K562 (cell line): Measurements from ENCODE around the gene IL2RG. TPM values are rescaled to one million over a fixed set of nuclear protein-coding genes. Genes with fewer than 3 reads are reported as not detected.

Source experiments
- ASH1L ChIP-seq: fragments of 450-650 bp; IDR thresholded peaks from 2 replicates; pipeline ENCODE4 v1.6.1; 2018; ENCODE audit warnings: borderline replicate concordance, mild to moderate bottlenecking, low read depth; ENCODE audit not compliant: partially characterized antibody
- DPF2 ChIP-seq: fragments of 450-650 bp; IDR thresholded peaks from 2 replicates; pipeline ENCODE4 v1.6.1; 2016
- ETV5 ChIP-seq: sonication (generic); formaldehyde crosslinking; IDR thresholded peaks from 2 replicates; pipeline ENCODE4 v1.4.0; 2020; ENCODE audit warnings: low read depth, mild to moderate bottlenecking, missing genetic modification reagents
- FIP1L1 ChIP-seq: fragments of 200-400 bp; formaldehyde crosslinking; IDR thresholded peaks from 2 replicates; pipeline ENCODE4 v1.6.1; 2018; ENCODE audit warnings: mild to moderate bottlenecking, low read depth, low read length; ENCODE audit not compliant: poor library complexity, severe bottlenecking
- GTF2E2 ChIP-seq: fragments of 200-800 bp; sonication (Bioruptor generic); IDR thresholded peaks from 2 replicates; pipeline ENCODE4 v1.6.1; 2016; ENCODE audit warnings: missing genetic modification characterization, missing compliant biosample characterization
- ILK ChIP-seq: fragments of 450-650 bp; IDR thresholded peaks from 2 replicates; pipeline ENCODE4 v1.6.1; 2016; ENCODE audit warnings: missing genetic modification characterization, low read depth, mild to moderate bottlenecking, missing compliant biosample characterization, moderate library complexity, borderline replicate concordance
- PTTG1 ChIP-seq: fragments of 450-650 bp; IDR thresholded peaks from 2 replicates; pipeline ENCODE4 v1.6.1; 2016; ENCODE audit warnings: low read depth, mild to moderate bottlenecking, missing genetic modification characterization, missing compliant biosample characterization
- SAFB2 ChIP-seq: fragments of 200-400 bp; formaldehyde crosslinking; IDR thresholded peaks from 2 replicates; pipeline ENCODE4 v1.6.1; 2018; ENCODE audit warnings: borderline replicate concordance, low read length, low read depth, moderate library complexity; ENCODE audit not compliant: severe bottlenecking
- SP1 ChIP-seq: sonication (generic); formaldehyde crosslinking; IDR thresholded peaks from 2 replicates; pipeline ENCODE4 v1.8.1; 2022; ENCODE audit warnings: mild to moderate bottlenecking, missing genetic modification reagents
- STAT5B ChIP-seq: fragments of 250-450 bp; sonication (Bioruptor Pico); IDR thresholded peaks from 2 replicates; pipeline ENCODE4 v1.8.0; 2021; ENCODE audit warnings: mild to moderate bottlenecking, inconsistent platforms
- ZNF583 ChIP-seq: fragments of 250-450 bp; sonication (Bioruptor Pico); IDR thresholded peaks from 2 replicates; pipeline ENCODE4 v1.4.0; 2020
- ZNF696 ChIP-seq: fragments of 250-450 bp; sonication (Bioruptor Pico); conservative IDR thresholded peaks from 2 replicates; pipeline ENCODE4 v1.4.0; 2020; ENCODE audit warnings: mild to moderate bottlenecking, moderate library complexity
- polyA plus RNA-seq, 8 experiments: library from polyadenylated mRNA; depleted of rRNA in 4 of 8; stranded (reverse) in 5 of 8; unstranded in 3 of 8; fragments of >200 nt; fragmentation: Nextera tagmentation in 2 of 8; fragmentation: Illumina TruSeq in 1 of 8; extraction: Ambion mirVana in 2 of 8; extraction: Trizol in 1 of 8; gene quantifications; 2 replicates each; pipeline versions ENCODE4 v1.2.1 to v1.2.3, GENCODE V29; 2011 to 2014; ENCODE audit warnings: inconsistent platforms in 1 of 8, missing spikeins in 1 of 8
- total RNA-seq, 7 experiments: library from RNA; depleted of rRNA in 6 of 7; stranded (reverse); fragments of >200 nt in 6 of 7; fragmentation: Illumina TruSeq in 2 of 7; extraction: Trizol in 2 of 7; gene quantifications; 2 replicates each; pipeline versions ENCODE4 v1.2.1 to v1.2.3, GENCODE V29; 2011 to 2021; ENCODE audit warnings: low replicate concordance in 1 of 7
- TF ChIP-seq, protein P1 (sequence below): fragments of 450-650 bp; formaldehyde crosslinking; IDR thresholded peaks from 2 replicates; pipeline ENCODE4 v1.4.0; 2020; ENCODE audit warnings: mild to moderate bottlenecking, moderate library complexity
- TF ChIP-seq, protein P2 (sequence below): fragments of 250-450 bp; sonication (Bioruptor Pico); IDR thresholded peaks from 2 replicates; pipeline ENCODE4 v1.4.0; 2020
- TF ChIP-seq, protein P3 (sequence below), 2 experiments: fragments of 200-800 bp in 1 of 2; sonication (Bioruptor generic) in 1 of 2; sonication (generic) in 1 of 2; formaldehyde crosslinking in 1 of 2; IDR thresholded peaks in 1 of 2; conservative IDR thresholded peaks in 1 of 2; 2 replicates each; pipeline versions ENCODE4 v1.5.0 to v1.6.1; 2016 to 2020; ENCODE audit warnings: missing compliant biosample characterization in 1 of 2, missing genetic modification characterization in 1 of 2, missing genetic modification reagents in 1 of 2
- TF ChIP-seq, protein P4 (sequence below): sonication (generic); formaldehyde crosslinking; IDR thresholded peaks from 2 replicates; pipeline ENCODE4 v1.8.0; 2022; ENCODE audit warnings: mild to moderate bottlenecking, missing genetic modification reagents

The IL2RG gene
- total and polyA plus RNA-seq, 9 of the 15 experiments (the other 6 are each of a cell fraction or from before 2014, with no cell fraction given) = 5.5 to 55.4 (median 19.7) TPM

DNA sequence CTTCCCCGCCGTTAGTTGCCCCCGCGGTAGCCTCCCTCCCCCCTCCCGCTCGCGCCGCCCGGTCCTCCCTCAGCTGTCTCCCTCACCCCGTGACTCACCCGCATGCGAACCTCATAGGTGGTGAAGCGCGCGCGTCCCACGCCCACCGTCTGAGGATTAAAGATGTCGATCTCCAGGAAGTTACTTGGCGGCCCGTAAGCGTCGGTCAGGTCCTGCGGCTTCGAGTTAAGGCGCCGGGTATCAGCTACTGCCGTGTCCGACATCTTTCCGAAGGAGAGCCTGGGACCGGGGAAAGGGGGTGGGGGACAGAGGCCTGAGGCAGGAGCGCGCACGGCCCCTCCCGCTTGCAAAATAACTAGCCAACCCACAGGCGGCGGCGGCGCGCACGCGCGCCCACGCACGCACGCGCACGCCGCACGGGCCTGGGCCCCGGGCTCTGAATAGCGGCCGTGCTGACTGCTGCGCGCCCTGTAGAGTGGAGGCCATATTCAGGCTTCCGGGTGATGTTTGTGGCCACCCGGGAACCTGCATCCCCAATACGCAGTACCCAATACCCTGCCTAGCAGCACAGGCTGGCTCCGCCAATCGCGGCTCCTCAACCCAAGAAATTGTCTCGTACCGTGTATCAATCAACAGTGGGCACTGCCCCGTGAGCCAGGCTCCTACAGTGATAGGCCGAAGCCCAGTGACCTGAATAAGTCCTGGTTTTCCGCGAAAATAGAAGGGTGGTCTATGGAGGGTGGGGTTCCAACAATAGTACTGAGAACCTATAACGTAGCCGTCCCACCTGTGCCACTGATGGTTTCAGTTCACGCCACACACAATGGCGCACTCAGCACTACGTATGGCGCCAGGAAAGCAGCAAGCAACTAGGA is 43.1 kb downstream of the IL2RG start, which contains the start of gene SNX12 (continued):
- TF ChIP-seq, protein P1, sequence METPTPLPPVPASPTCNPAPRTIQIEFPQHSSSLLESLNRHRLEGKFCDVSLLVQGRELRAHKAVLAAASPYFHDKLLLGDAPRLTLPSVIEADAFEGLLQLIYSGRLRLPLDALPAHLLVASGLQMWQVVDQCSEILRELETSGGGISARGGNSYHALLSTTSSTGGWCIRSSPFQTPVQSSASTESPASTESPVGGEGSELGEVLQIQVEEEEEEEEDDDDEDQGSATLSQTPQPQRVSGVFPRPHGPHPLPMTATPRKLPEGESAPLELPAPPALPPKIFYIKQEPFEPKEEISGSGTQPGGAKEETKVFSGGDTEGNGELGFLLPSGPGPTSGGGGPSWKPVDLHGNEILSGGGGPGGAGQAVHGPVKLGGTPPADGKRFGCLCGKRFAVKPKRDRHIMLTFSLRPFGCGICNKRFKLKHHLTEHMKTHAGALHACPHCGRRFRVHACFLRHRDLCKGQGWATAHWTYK (CRISPR knock-in tag) = 0 out of 2 replicates have a peak, but pooled peaks have one; percentile 44
- TF ChIP-seq ETV5 (CRISPR knock-in tag) (peak; percentile 49; the same call in 1 of the 2 replicates), STAT5B (CRISPR knock-in tag) (no peak), DPF2 (peak; percentile 43; the same call in 1 of the 2 replicates), ASH1L (peak; percentile 53), GTF2E2 (tag) (0 out of 2 replicates have a peak, but pooled peaks have one; percentile 45), ZNF583 (CRISPR knock-in tag) (peak; percentile 83), FIP1L1 (peak; percentile 95), SP1 (0 out of 2 replicates have a peak, but pooled peaks have one; percentile 29), ILK (no peak), SAFB2 (no peak), PTTG1 (tag) (no peak), ZNF696 (no peak)
- TF ChIP-seq, protein P2, sequence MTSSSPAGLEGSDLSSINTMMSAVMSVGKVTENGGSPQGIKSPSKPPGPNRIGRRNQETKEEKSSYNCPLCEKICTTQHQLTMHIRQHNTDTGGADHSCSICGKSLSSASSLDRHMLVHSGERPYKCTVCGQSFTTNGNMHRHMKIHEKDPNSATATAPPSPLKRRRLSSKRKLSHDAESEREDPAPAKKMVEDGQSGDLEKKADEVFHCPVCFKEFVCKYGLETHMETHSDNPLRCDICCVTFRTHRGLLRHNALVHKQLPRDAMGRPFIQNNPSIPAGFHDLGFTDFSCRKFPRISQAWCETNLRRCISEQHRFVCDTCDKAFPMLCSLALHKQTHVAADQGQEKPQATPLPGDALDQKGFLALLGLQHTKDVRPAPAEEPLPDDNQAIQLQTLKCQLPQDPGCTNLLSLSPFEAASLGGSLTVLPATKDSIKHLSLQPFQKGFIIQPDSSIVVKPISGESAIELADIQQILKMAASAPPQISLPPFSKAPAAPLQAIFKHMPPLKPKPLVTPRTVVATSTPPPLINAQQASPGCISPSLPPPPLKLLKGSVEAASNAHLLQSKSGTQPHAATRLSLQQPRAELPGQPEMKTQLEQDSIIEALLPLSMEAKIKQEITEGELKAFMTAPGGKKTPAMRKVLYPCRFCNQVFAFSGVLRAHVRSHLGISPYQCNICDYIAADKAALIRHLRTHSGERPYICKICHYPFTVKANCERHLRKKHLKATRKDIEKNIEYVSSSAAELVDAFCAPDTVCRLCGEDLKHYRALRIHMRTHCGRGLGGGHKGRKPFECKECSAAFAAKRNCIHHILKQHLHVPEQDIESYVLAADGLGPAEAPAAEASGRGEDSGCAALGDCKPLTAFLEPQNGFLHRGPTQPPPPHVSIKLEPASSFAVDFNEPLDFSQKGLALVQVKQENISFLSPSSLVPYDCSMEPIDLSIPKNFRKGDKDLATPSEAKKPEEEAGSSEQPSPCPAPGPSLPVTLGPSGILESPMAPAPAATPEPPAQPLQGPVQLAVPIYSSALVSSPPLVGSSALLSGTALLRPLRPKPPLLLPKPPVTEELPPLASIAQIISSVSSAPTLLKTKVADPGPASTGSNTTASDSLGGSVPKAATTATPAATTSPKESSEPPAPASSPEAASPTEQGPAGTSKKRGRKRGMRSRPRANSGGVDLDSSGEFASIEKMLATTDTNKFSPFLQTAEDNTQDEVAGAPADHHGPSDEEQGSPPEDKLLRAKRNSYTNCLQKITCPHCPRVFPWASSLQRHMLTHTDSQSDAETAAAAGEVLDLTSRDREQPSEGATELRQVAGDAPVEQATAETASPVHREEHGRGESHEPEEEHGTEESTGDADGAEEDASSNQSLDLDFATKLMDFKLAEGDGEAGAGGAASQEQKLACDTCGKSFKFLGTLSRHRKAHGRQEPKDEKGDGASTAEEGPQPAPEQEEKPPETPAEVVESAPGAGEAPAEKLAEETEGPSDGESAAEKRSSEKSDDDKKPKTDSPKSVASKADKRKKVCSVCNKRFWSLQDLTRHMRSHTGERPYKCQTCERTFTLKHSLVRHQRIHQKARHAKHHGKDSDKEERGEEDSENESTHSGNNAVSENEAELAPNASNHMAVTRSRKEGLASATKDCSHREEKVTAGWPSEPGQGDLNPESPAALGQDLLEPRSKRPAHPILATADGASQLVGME (CRISPR knock-in tag) = peak; percentile 11; the same call in 1 of the 2 replicates
- TF ChIP-seq, protein P3, sequence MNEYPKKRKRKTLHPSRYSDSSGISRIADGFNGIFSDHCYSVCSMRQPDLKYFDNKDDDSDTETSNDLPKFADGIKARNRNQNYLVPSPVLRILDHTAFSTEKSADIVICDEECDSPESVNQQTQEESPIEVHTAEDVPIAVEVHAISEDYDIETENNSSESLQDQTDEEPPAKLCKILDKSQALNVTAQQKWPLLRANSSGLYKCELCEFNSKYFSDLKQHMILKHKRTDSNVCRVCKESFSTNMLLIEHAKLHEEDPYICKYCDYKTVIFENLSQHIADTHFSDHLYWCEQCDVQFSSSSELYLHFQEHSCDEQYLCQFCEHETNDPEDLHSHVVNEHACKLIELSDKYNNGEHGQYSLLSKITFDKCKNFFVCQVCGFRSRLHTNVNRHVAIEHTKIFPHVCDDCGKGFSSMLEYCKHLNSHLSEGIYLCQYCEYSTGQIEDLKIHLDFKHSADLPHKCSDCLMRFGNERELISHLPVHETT (CRISPR knock-in tag; conservative IDR thresholded peaks at IDR 0.05 in 1 of 2, IDR thresholded peaks at IDR 0.05 in 1 of 2) = peak in 1 of 2 experiments; percentile 88; a peak in 2 of 4 replicates
- TF ChIP-seq, protein P4, sequence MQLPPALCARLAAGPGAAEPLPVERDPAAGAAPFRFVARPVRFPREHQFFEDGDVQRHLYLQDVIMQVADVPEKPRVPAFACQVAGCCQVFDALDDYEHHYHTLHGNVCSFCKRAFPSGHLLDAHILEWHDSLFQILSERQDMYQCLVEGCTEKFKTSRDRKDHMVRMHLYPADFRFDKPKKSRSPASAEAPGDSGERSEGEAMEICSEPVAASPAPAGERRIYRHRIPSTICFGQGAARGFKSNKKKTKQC = no peak
